RCC 7860 (cell line): ENCODE results near the gene RGS19.

ENCODE experiments used
- DNase-seq: peaks from one replicate; pipeline ENCODE4 v3.0.0-alpha.2; 2015; ENCODE audit warnings: low spot score
- FAIRE-seq: peaks from 2 replicates; lab custom pipeline; 2012; peaks lifted over from hg19 to GRCh38; lab: Jason Lieb, UNC

The RGS19 gene

GRCh38 chr20:64037498-64038213 is 41.7 kb downstream of the RGS19 start:
- no peak for DNase-seq
- no peak for FAIRE-seq

- DNase-seq = no peak
- no peak for FAIRE-seq
These were observed 42.2 kb downstream of the RGS19 start for GRCh38 chr20:64037199-64037497.

GRCh38 chr20:64036346-64037198 is 42.7 kb downstream of the RGS19 start:
- DNase-seq (no peak), FAIRE-seq (no peak)

GRCh38 chr20:64035933-64036345 is 43.4 kb downstream of the RGS19 start, which contains the start of gene C20orf204:
C20orf204 (plus strand) TSS chr20:64036182; CDS start chr20:64036324, 142 bp downstream.
- no peak for FAIRE-seq
- no peak for DNase-seq

GRCh38 chr20:64035066-64035932 is 44.0 kb downstream of the RGS19 start:
- no peak for DNase-seq
- FAIRE-seq = no peak

- DNase-seq (no peak), FAIRE-seq (no peak)
These were observed 45.3 kb downstream of the RGS19 start for GRCh38 chr20:64033981-64034493.

- no peak for FAIRE-seq
- no peak for DNase-seq
These were observed 46.4 kb downstream of the RGS19 start for GRCh38 chr20:64032706-64033624.

- FAIRE-seq = no peak
- no peak for DNase-seq
These were observed 47.5 kb downstream of the RGS19 start for GRCh38 chr20:64031822-64032314.

- FAIRE-seq (no peak), DNase-seq (no peak)
These were observed 48.8 kb downstream of the RGS19 start for GRCh38 chr20:64030371-64031134.

GRCh38 chr20:64029293-64030117 is 49.8 kb downstream of the RGS19 start:
- DNase-seq (no peak), FAIRE-seq (no peak)

GRCh38 chr20:64027981-64028685 is 51.2 kb downstream of the RGS19 start:
- DNase-seq = no peak
- FAIRE-seq = no peak

- no peak for DNase-seq
- FAIRE-seq = no peak
These were observed 53.4 kb downstream of the RGS19 start for GRCh38 chr20:64025826-64026412.

- FAIRE-seq (no peak), DNase-seq (no peak)
These were observed 54.1 kb downstream of the RGS19 start for GRCh38 chr20:64025101-64025825.

GRCh38 chr20:64024141-64024990 is 55.0 kb downstream of the RGS19 start:
- FAIRE-seq = no peak
- no peak for DNase-seq

GRCh38 chr20:64023361-64024140 is 55.8 kb downstream of the RGS19 start:
- DNase-seq (no peak), FAIRE-seq (no peak)
